Measurements from ENCODE around the gene PTPRJ.

DNA sequence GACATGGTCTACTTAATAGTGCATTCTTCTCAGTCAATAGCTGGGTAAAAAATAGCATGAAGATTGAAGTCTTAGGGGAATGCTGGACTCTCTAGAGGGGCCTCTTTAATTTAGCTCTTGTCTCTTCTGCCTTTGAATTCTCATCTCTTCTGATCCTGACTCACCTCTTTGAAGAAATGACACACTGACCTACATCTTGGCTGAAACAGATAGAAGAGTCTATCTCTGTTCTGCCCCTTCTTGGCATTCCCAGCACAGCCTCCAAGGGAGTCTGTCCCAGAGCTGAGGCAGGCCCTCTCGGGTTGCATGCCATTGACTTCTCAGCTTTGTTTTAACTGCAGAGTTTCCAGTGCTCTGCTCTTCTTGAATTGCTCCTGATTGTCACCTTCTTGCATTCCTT lies 55.7 kb downstream of the PTPRJ start:
- no peak for TF ChIP-seq CTCF (IDR thresholded peaks at IDR 0.05)
- no peak for TF ChIP-seq POLR2A (IDR thresholded peaks at IDR 0.05)

Measured in breast epithelium (tissue), 3 donors.